Calu3 (cell line): ENCODE results near the gene AOC2. TPM values are rescaled to one million over a fixed set of nuclear protein-coding genes. Genes with fewer than 3 reads are reported as not detected.
A peak's percentile ranks its signal among the peaks of the same experiment; 100 is the strongest.

Experiments used
- BruUV-seq: library from RNA; stranded (reverse); fragments of 400-500 nt; replicated peaks from 2 replicates; lab custom pipeline; 2021; lab: Mats Ljungman, UMichigan
- CTCF ChIA-PET: fragments of 300-600 bp; sonication (Branson Sonifier 250); formaldehyde crosslinking; loops from one replicate; lab custom pipeline; 2022; ENCODE audit warnings: antibody characterized with exemption; lab: Charles Lee
- DNase-seq: peaks from one replicate; pipeline ENCODE4 v3.0.0; 2022
- H3K27ac Mint-ChIP-seq: one replicate; pipeline ENCODE4 v1.8.0; 2022; ENCODE audit warnings: mixed read lengths; ENCODE audit not compliant: unreplicated experiment
- H3K27me3 Mint-ChIP-seq: one replicate; pipeline ENCODE4 v1.8.0; 2022; ENCODE audit warnings: mixed read lengths; ENCODE audit not compliant: unreplicated experiment
- H3K36me3 Mint-ChIP-seq: one replicate; pipeline ENCODE4 v1.8.0; 2022; ENCODE audit warnings: mild to moderate bottlenecking, moderate library complexity, mixed read lengths; ENCODE audit not compliant: insufficient read depth, unreplicated experiment
- H3K4me1 Mint-ChIP-seq: one replicate; pipeline ENCODE4 v1.8.0; 2022; ENCODE audit warnings: mild to moderate bottlenecking, low read depth, mixed read lengths; ENCODE audit not compliant: unreplicated experiment
- H3K4me3 Mint-ChIP-seq: one replicate; pipeline ENCODE4 v1.8.0; 2022; ENCODE audit warnings: mild to moderate bottlenecking, low read depth, moderate library complexity, mixed read lengths; ENCODE audit not compliant: unreplicated experiment
- H3K9me3 Mint-ChIP-seq: one replicate; pipeline ENCODE4 v1.8.0; 2022; ENCODE audit warnings: low read depth, mixed read lengths; ENCODE audit not compliant: unreplicated experiment
- CTCF ChIP-seq: fragments of 200-600 bp; IDR thresholded peaks from one replicate; pipeline ENCODE4 v1.8.0; 2022; ENCODE audit warnings: antibody characterized with exemption; ENCODE audit not compliant: unreplicated experiment
- intact Hi-C: fragments of 100-400 bp; cut with micrococcal nuclease; formaldehyde crosslinking; loops from one replicate; pipeline ENCODE4 v1.10.0; 2022; ENCODE audit not compliant: unreplicated experiment
- total RNA-seq: library from RNA; stranded (reverse); gene quantifications from 2 replicates; pipeline ENCODE4 v1.2.3, GENCODE V29; 2022

The AOC2 gene
- total RNA-seq, 1 experiment from 2014 or later = 10.5 TPM

DNA sequence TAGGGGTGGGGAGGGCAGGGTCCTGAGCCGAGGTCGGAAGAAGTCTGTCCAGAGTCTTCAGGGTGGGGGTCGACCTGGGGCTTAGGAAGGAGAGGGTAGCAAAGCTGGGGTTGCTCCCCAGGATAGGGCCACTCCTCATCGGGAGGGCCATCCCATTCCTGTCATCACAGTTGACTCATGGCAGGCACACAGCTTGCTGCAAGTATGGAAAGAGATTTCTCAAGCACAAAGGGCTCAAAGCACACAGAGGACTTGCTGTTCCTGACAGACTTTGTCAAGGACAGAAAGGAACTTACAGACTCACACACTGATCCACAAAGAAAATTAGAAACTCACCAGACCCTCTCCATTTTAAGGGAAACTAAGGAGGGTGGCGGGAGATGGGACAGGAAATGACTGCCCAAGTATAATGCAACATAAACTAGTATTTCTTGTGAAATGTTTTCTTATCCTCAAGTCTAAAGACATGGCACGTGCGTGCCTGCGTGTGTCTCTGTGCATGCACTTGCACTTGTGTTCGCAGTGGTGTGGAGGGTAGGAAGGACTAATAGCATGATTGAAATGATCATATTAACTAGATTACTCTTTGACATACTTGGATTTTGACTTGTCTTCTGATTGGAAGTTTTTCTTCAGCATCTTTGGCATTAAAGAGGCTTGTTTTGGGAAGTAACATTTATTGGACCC, 2.4 kb downstream of the AOC2 start:
- intact Hi-C loops = no loop called here
- H3K4me3 Mint-ChIP-seq = no peak overlapping the region
- no peaks in the 10 kb centered on the region for H3K27me3 Mint-ChIP-seq
- DNase-seq = no peak
- H3K36me3 Mint-ChIP-seq = peaks cover 50% of the 10 kb centered on the region
- TF ChIP-seq CTCF = no peak
- no peaks in the 10 kb centered on the region for H3K9me3 Mint-ChIP-seq
- BruUV-seq = no TSS peak
- peaks cover 8% of the 10 kb centered on the region for H3K4me1 Mint-ChIP-seq
- CTCF ChIA-PET = interaction anchor here (0.7 kb wide), 1 partner anchor 62 kb away, joined by 4 read pairs; no protein-coding TSS in a partner anchor
- H3K27ac Mint-ChIP-seq = peak overlapping the region; percentile 51

GRCh38 chr17:42848093-42848492, 3.7 kb downstream of the AOC2 start:
- peaks cover 4% of the 10 kb centered on the region for H3K27me3 Mint-ChIP-seq
- no peaks in the 10 kb centered on the region for H3K9me3 Mint-ChIP-seq

DNA sequence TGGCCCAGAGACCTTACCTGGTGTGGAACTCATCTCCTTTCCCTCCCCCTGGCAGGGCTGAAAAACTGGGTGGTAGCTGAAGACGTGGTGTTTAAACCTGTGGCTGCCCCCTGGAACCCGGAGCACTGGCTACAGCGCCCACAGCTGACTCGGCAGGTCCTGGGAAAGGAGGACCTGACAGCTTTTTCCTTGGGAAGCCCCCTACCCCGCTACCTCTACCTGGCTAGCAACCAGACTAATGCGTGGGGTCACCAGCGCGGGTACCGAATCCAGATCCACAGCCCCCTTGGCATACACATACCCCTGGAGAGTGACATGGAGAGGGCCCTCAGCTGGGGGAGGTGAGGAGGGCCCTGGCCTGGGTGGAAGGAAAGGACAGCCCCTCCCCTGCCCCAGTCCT, 4.7 kb downstream of the AOC2 start:
- H3K4me1 Mint-ChIP-seq = peaks cover 8% of the 10 kb centered on the region
- BruUV-seq = no TSS peak
- peaks cover 29% of the 10 kb centered on the region for H3K36me3 Mint-ChIP-seq
- no peak for TF ChIP-seq CTCF
- H3K27me3 Mint-ChIP-seq = peaks cover 14% of the 10 kb centered on the region
- H3K27ac Mint-ChIP-seq = no peak overlapping the region
- intact Hi-C loops = no loop called here
- CTCF ChIA-PET = interaction anchor here (1.4 kb wide), 1 partner anchor 149 kb away, joined by 5 read pairs; the partner anchor contains the start of gene RPL27
- no peak for DNase-seq
- H3K9me3 Mint-ChIP-seq = no peaks in the 10 kb centered on the region
- no peak overlapping the region for H3K4me3 Mint-ChIP-seq

More at GRCh38 chr17:42848093-42848492, 3.7 kb downstream of the AOC2 start:
- H3K36me3 Mint-ChIP-seq = peaks cover 36% of the 10 kb centered on the region
- CTCF ChIA-PET = interaction anchor here (0.6 to 1.4 kb wide), 2 partner anchors 150 to 623 kb away, joined by 4 to 5 read pairs; partner anchors contain the start of gene RPL27
- H3K4me1 Mint-ChIP-seq = peaks cover 8% of the 10 kb centered on the region
- no peak overlapping the region for H3K4me3 Mint-ChIP-seq
- DNase-seq = no peak
- no peak overlapping the region for H3K27ac Mint-ChIP-seq
- intact Hi-C loops = no loop called here
- no TSS peak for BruUV-seq
- no peak for TF ChIP-seq CTCF

DNA sequence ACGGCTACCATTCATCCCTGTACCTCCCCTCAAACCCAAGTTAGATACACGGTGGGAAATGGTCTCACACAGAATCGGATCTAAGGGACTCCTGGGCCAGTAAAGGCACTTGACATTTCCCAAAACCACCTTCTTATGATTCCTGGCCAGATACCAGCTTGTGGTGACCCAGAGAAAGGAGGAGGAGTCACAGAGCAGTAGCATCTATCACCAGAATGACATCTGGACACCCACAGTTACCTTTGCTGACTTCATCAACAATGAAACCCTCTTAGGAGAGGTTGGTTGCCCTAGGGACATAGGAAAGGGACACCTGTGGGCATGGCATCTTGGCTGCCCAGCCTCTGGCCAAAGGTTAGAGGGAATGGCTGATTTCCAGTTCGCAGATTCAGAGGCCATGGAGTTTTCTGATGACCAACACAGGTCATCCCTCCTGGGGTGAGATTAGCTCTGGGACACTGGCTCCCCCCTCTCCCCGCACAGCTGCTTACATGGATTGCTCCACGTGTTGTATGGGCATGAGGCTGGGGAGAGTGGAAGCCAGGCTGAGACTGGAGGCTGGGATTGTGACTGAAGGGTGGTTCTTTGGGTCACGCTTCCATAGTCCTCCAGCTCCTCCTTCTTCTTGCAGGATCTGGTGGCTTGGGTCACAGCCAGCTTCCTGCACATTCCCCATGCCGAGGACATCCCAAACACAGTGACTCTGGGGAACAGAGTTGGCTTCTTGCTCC, 5.2 kb downstream of the AOC2 start:
- Mint-ChIP-seq H3K9me3 (no peaks in the 10 kb centered on the region), H3K4me3 (no peak overlapping the region), H3K36me3 (peaks cover 23% of the 10 kb centered on the region), H3K4me1 (peaks cover 8% of the 10 kb centered on the region), H3K27me3 (peaks cover 20% of the 10 kb centered on the region), H3K27ac (no peak overlapping the region)
- no peak for DNase-seq
- intact Hi-C loops = no loop called here
- TF ChIP-seq CTCF = no peak
- TSS peak; percentile 1 for BruUV-seq
- CTCF ChIA-PET = no interaction called here
